Forelimb muscle (tissue), 1 donor: ENCODE results near the gene PCP4L1. TPM values are rescaled to one million over a fixed set of nuclear protein-coding genes. Genes with fewer than 3 reads are reported as not detected.

Experiments
- DNase-seq: peaks from one replicate; pipeline ENCODE4 v3.0.0-alpha.2; 2013; ENCODE audit warnings: low read depth
- polyA plus RNA-seq: library from polyadenylated mRNA; unstranded; fragments of 120-200 nt; gene quantifications from one replicate; pipeline ENCODE4 v1.2.1, GENCODE V29; 2013; ENCODE audit not compliant: insufficient read length

PCP4L1 gene
- polyA plus RNA-seq, 1 donor = 0.38 TPM

DNA sequence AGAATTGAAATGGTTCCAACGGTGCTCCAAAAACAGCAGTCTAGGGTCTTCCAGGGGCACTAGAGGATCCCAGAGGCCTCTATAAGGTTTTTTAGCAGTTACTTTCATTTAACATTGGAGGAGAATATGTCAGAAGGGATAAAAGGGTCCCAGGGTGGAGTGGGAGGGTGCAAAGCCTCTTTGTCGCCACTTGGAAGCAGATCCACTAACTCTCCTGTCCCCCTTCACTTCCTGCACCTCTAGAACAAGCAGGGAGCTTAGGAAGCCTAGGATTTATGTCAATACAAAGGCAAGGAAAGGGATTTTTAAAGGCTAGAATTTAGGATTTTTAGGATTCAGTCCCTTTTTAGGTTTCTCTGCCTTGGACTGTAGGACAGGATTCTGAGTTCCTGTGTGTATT lies 8.3 kb downstream of the PCP4L1 start:
- DNase-seq = no peak

DNA sequence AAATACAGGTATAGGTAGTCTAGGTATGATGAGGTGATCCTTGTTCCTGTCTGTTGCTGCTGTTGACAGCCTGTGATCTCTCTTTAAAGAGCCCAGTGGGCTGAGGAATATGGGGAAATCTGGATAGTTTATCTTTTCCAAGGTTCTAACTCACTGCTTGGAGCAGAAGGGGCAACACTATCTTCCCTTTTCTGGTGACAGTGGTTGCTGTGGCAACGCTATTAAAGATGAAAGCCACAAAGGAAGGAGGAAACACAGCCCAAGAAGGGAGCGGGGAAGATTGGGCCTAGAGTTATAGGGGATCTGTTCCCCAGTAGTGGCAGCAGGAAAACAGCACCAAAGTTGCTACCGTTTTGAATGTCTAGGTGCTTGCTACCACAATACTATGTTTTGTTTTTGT lies 8.8 kb downstream of the PCP4L1 start:
- no peak for DNase-seq

DNA sequence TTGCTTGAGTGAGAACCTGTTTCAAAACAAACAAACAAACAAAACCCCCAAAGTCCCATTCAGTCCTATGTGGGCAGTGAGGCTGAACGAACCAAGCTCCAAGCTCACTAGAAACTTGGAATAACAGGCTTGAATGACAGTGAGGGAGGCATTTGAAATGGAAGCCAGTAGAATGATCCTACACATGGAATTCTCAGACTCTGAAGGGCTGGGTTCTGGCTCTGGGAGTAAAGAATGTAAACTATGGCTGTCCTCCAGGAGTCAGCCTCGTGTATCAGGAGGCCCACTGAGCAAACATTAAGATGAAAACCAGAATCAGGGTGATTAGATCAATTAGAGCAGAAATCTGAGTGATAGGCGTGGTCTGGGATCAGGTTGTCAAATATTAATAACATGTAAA lies 14.9 kb downstream of the PCP4L1 start:
- DNase-seq = no peak

DNA sequence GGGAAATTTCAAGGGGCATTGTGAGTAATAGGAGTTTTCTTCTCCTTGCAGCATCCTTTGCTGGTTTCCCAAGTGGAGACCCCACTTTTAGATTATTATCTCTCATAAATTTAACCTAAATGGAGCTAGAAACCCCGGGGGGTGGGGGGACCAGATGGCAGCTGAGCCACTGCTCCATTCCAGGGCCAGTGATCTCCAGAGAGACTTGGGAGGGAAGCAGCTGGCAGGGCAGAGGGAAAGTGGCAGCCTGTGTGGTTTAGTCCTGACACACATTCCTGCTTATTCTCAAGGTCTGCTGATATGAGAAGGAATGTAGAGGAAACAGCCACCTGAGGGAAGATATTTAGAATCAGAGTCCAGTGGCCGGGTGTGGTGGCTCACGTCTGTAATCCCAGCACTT lies 16.3 kb downstream of the PCP4L1 start:
- no peak for DNase-seq

DNA sequence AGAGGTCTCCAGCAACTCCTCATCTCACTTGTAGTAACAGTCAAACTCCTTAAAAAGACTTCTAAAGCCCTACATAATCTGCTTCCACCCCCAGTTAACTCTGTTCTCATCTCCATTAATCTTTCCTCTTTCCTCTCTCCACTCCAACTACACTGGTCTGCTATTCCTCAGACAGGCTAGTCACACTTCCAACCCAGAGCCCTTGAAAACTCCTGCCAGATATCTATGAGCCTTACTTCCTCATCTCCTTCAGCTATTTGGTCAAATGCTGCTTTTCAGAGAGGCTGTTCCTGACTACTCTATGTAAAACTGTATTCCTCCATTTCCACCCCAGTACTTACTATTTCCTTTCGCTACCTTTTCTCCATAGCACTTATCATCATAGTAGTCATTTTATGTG lies 24.4 kb downstream of the PCP4L1 start:
- no peak for DNase-seq

DNA sequence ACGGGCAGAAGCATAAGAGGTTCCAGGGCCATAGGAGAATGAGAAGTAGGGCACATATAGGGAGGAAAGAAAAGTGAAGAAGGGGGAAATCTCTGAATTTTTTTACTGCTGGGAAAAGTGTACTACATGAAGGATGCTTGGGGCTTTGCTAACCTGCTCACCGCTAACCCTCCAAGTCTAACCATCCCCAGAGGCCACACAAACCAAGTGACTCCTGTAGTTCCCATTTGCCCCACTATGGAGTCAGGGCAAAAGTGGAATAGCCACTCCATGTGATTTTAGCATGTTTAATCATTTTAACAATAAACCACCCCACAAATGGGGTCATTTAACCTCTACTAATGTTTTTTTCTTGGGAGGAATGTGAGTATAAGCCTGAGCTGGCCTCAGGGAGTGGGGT lies 26.6 kb downstream of the PCP4L1 start:
- DNase-seq = no peak

DNA sequence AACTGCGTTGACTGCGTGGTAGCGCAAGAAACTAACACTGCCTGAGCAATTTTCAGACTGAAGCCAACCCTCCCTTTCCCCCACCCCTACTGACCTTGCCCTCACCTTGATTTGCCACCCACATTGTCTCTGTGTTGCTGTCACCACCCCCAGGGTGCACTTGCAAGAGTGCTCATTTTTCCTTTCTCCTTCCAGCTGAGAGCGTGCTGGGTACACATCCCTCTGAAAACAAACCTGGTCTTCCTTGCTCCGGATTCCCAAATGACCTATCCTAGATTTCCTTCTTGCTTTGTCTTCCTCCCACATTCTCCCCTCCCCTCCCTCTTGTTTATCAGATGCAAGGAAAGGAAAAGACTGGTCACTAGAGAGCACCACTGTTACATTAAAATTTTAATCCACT lies 27.0 kb downstream of the PCP4L1 start:
- no peak for DNase-seq

DNA sequence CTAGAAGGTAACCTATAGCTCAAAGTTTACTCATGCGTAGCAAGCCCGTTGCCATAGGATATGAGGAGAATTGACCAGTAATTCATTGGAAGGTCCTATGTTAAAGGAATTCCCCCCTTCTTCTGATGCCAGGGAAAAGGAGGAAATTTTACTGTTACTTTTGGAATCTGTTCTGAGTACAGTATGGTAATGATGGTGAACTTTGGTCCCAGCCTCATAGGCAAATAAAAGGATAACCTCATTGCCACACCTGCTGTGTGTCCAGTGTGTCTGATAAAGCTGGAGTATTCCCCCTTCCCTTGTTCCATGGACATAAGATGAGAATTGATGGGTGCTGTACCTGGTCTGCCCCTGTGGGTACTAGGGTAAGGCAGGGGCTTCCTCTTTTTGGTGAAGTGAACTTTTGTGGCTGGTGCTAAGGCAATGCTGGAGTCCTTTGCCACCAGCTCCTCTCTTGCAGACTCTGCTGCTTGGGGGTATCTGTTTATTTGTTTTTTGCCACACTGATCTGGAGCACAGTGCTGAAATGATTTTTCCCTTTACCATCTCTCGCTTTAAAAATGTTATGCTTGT lies 29.0 kb downstream of the PCP4L1 start:
- DNase-seq = no peak

DNA sequence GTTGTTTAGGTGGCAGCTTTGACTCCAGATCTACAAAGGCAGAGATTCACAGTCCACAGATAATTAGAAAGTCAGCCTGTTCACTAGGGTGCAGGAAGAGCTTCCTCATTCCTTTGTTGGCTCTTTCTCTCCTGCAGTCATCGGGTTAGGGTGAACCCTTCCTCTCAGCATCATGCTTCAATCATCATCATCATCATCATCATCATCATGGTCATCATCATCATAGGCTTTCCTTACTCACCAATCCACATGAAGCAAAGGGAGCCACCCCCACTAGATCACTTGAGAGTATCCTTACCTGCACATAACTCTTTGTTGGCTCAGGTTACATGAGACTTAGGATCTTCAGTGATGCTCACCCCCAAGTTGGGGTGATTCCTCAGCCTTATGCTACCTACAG lies 32.2 kb downstream of the PCP4L1 start:
- DNase-seq = no peak

DNA sequence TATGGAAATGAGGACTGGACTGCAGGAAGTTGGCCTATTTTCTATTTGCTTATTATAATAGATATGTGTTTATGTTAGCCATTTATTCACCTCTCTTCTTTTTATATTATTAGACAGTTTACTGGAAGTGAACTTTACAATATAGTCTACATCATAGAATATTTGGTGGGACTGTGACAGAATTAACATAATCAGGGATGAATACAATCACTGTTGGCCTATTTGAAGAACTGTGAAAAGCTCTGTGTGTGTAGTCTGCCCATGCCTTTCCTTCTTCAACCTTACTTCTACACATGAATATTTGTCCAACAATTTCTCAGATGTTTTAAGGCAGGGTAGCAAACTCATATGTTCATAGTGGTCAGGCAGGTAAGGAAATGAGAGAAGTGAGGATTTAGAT lies 38.9 kb downstream of the PCP4L1 start:
- DNase-seq = no peak

DNA sequence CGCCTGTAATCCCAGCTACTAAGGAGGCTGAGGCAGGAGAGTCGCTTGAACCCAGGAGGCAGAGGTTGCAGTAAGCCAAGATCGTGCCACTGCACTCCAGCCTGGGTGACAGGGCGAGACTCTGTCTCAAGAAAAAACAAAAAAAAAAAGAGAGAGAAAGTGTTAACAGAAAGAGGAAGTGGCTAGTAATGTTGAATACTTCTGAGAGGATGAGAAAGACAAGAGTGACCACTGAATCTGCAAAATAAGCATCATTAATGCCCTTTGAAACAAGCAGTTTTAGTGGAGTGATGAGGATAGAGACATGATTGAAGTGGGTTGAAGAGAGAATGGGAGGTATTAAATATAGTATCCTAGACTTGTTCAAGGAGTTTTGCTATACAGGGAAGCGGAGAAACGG lies 39.6 kb downstream of the PCP4L1 start:
- no peak for DNase-seq

DNA sequence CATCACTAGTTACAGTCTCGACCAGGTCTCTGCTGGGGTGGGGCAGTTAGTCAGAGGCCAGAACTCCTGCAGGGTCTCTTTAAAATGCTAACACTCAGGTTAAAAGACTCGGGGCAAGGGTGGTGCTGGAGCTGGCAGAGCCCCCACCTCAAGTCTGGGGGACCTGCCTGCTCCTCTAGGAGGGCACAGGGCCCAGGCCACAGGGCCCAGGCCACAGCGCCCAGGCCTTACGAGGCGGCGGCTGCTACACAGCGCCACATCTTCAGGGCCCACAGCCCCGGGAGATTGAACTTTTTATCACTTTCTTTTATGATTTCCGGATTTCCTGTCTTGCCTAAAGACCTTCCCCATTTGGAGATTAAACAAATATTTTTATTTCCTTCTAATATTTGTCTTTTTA lies 40.8 kb downstream of the PCP4L1 start:
- no peak for DNase-seq

DNA sequence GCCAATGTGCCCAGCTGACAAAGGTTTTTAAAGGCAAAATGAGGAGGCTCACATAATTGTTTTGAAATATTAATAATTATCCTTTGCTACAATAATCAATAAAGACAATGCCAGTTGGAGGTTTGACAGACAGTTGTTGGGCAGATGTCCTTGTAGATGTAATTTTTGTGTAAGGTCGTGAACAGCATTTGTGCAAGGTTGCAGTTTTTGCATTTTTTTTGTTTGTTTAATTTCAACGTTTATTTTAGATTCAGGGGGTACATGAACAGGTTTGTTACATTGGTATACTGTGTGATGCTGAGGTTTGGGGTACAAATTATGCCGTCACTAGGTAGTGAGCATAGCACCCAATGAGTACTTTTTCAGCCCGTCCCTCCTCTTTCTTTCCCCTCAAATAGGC lies 41.9 kb downstream of the PCP4L1 start:
- no peak for DNase-seq

DNA sequence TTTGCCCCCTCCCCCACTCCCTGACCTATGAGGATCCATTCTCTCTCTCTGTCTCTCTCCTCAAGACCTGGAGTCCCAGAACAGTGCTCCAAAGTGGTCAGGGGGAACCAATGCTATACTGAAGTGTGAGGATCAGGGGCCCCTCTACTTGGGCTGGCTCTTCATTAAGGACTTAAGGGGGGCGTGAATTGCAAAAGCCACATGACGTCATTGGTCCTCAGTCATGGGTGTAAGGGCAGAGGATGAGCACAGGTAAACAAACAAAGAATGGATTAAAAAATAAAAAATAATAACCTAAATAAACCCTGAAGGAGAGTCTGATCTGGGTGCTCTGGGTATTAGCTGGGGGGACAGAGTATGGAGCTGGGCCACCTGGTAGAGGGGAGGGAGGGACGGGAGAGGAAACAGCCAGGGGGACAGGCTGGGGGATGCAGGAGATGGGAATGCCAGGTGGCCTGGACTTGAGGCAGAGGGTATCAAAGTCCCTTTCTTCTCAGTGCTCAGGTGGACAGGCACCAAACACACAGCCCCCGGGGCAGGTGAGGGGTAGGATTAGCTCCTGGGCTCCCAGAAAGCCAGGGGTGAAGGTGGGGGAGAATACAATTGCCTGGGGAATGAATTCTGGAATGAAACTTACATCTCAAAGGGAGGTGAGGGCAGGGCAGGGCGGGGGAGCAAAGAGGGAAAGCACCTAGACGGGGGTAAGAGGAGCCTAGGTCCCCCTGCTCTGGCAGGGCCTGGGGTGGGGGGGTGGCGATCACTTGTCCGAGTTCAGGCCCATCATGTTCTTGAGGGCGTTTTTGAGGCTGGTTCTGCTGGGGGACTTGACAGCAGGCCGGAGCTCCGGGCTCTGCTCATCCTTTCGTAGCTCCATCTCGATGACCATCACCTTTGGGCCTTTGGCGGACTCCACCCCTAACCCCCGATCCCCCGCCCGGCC lies 46.7 kb downstream of the PCP4L1 start:
- DNase-seq = no peak

DNA sequence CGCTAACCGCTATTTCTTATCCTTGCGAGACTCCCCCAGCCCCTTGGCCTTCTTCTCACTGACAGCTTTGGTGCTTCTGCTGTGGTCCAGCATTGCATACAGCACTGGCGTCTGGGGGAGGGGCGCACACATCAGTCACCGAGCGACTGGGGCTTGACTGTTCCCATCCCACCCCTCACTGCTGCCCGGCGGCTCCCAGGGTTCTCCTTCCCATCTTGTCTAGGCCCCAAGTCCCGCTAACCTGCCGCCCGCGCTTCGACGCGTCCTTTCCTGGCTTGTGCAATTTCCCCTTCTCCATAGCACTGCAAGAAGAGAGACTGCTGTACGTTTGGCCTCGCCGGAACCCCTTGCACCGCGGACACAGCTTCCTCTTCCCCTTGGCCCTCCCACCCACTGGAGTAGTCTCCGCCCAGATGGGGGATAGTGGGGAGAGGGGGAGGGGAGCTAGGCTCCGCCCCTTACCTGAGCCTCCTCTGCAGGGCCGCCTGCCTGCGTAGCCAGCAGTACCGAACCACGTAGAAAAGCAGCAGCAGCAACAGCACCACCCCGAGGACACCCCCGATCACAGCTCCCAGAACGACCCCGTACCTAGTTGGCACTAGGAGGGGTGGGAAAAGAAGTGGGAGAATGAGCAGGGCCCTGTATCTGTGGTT lies 47.4 kb downstream of the PCP4L1 start:
- DNase-seq = no peak

DNA sequence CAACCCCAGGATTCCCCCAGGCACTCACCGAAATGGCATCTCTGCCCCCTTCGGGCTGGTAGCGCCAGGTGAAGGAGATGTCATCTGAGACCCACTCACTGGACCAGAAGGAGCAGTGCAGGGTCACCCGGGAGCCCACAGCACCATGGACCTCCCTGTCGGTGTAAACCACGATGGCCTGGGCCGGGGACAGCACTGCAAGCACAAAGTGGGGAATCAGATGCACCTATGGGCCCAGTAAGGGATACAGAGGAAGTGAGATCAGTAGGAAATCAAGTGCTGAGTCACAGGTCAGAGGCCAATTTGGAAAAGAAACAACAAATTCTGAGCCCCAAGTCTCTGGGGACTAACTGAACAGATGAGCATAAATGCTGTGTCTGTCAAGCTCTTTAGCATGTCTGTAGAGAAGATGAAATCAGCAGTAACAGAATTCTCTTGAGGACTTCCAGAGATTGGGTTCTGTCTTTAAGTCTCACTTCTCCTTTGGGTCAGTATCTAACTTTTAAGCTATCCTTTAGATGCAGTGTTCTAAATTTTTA lies 48.8 kb downstream of the PCP4L1 start:
- no peak for DNase-seq

DNA sequence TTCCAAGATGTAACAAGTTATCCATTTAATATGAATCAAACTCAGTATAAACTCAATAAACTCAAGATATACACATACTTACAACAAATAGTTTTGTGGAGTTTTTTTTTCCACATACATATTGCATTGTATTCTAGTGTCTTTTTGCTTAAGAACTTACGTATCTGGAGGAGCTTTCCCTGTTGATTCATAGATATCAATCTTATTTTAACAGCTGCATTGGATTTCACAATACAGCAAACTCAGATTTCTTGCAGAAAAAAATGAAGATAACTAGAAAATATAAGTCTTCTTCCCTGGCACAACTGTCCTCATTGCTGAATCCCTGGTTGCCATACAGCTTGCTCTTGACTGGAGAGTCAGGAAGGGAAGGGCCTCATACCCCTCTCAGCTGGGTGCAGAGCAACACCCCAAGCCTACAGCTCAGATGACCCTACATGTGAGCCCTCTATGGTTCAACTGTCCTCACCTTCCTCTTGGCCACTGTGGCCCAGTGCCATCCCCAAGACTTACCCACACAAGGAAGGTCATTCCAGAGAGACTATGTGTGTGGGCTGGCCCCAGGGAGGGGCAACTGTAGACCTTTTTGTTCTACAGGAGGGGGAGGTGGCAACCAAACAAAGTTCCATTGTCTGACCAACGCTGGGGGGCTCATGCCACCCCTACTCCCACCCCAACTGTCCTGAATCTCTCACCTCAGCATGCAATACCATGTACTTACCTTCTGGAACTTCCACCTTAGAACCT lies 49.5 kb downstream of the PCP4L1 start:
- no peak for DNase-seq

DNA sequence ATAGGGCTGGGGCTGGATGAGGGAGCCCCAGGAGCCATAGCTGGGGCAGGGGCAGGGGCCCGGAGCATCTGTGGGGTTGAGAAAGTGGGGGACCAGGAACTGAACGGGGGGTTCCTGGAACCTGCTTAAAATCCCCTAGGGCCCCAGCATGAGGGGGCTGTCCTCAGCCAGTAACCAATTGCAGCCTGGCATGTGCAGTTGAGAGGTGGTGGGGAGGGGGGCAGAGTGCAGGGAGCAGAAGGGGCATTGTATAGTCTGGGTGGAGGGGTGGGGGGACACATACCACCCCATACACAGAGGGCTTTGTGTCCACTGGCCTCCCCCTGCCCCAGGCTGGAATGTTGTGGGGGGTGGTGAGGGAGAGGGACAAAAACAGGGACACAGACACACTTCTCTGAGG lies 51.3 kb downstream of the PCP4L1 start, which contains the start of gene MPZ:
Gene MPZ, minus strand, starts transcription at position 101 of the 400 bp plus-strand sequence. Its CDS starts 63 bp downstream, at position 38.
- DNase-seq = no peak

DNA sequence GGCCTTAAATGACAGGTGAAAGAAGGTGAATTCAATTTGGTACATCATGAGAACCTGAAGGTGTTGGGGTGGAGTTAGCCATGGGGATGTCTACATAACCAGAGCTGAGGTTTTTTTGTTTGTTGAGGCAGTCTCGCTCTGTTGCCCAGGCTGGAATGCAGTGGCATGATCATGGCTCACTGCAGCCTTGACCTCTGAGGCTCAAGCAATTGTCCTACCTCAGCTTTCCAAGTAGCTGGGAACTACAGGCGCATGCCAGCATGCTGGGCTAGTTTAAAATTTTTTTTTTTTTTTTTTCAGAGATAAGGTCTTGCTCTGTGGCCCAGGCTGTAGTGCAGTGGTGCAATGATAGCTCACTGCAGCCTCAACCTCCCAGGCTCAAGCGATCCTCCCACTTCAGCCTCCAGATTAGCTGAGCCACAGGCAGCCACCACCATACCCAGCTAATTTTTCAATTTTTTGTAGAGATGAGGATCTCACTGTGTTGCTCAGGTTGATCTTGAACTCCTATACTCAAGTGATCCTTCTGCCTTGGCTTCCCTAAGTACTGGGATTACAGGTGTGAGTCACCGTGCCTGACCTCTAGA lies 53.1 kb downstream of the PCP4L1 start:
- no peak for DNase-seq

DNA sequence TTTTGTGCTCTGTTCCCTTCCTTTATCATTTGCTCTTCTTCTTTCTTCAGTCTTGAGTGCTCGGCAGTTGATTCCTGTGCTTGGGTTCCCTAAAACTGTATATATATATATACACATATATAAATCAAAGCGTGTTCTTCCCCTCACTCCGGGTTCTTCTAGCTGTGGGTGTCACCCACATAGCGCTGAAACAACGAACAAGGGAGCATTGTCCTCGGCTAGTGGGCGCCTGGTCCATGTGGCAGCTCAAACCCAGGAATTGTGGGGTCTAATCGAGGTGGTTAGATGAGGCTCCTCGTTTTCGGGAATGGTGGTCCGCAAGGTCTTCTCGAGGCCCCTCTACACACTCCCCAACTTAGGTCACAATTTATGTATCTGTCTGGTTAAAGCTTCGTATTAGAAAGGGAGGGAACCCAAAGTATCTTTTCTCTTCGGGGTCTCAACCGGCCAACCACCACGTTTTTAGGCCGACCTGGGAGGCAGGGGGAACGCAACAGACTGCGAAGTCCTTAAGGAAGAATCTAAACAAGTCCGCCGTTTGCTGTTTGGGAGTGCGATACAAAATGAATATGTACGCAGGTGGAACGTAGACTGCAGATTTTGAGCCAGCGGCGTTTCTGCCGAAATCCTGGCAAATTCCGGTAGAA lies 55.1 kb downstream of the PCP4L1 start:
- no peak for DNase-seq
